ENCODE measurements around the gene TOX3. TPM values are rescaled to one million over a fixed set of nuclear protein-coding genes. Genes with fewer than 3 reads are reported as not detected.

Gene TOX3
- total and polyA plus RNA-seq, 2 of the 13 experiments (the other 11 are each of a cell fraction or from before 2014, with no cell fraction given), result 14.5 to 98.6 TPM

DNA sequence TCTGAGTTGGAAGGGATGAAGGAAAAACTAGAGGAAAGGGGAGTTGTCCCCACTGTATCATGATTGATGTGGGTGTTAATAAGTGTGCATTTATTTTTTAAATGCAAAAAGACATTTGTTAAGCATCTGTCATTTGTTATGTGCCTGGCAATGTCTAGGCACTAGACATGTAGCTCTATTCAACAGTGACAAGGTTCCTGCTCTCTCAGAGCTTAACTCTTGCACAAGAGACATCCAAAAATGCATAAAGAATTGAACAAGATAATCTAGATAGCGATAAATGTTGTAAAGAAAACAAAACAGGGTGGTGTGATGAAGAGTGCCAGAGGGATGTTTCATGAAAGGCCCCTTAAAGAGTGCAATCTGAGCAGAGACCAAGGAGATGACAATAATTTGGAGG is 148.9 kb downstream of the TOX3 start (continued):
- TF ChIP-seq GLI4 (CRISPR knock-in tag; IDR thresholded peaks at IDR 0.05; ENCODE audit: borderline replicate concordance) (0 out of 2 replicates have a peak, but pooled peaks have one; percentile 25), ZNF770 (CRISPR knock-in tag; IDR thresholded peaks at IDR 0.05) (no peak), NFE2L1 (CRISPR knock-in tag; IDR thresholded peaks at IDR 0.05; ENCODE audit: borderline replicate concordance) (no peak), MBNL3 (CRISPR knock-in tag; conservative IDR thresholded peaks at IDR 0.05) (no peak), NFE2 (CRISPR knock-in tag; IDR thresholded peaks at IDR 0.05) (no peak), ZNF18 (CRISPR knock-in tag; IDR thresholded peaks at IDR 0.05; ENCODE audit: insufficient replicate concordance) (no peak), THYN1 (CRISPR knock-in tag; IDR thresholded peaks at IDR 0.05; ENCODE audit: borderline replicate concordance, low read depth) (no peak), ZNF317 (CRISPR knock-in tag; IDR thresholded peaks at IDR 0.05) (no peak), HES4 (CRISPR knock-in tag; IDR thresholded peaks at IDR 0.05; ENCODE audit: borderline replicate concordance) (no peak), HCFC1 (IDR thresholded peaks at IDR 0.05; ENCODE audit: low read depth, low read length) (no peak), ZNF326 (CRISPR knock-in tag; IDR thresholded peaks at IDR 0.05; ENCODE audit: borderline replicate concordance) (no peak), CEBPB (IDR thresholded peaks at IDR 0.05; ENCODE audit: borderline replicate concordance, low read depth, low read length) (peak; percentile 79)
- TF ChIP-seq, protein P1, sequence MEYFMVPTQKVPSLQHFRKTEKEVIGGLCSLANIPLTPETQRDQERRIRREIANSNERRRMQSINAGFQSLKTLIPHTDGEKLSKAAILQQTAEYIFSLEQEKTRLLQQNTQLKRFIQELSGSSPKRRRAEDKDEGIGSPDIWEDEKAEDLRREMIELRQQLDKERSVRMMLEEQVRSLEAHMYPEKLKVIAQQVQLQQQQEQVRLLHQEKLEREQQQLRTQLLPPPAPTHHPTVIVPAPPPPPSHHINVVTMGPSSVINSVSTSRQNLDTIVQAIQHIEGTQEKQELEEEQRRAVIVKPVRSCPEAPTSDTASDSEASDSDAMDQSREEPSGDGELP (IDR thresholded peaks at IDR 0.05; ENCODE audit: borderline replicate concordance, low read depth), result no peak
- TF ChIP-seq, protein P2, sequence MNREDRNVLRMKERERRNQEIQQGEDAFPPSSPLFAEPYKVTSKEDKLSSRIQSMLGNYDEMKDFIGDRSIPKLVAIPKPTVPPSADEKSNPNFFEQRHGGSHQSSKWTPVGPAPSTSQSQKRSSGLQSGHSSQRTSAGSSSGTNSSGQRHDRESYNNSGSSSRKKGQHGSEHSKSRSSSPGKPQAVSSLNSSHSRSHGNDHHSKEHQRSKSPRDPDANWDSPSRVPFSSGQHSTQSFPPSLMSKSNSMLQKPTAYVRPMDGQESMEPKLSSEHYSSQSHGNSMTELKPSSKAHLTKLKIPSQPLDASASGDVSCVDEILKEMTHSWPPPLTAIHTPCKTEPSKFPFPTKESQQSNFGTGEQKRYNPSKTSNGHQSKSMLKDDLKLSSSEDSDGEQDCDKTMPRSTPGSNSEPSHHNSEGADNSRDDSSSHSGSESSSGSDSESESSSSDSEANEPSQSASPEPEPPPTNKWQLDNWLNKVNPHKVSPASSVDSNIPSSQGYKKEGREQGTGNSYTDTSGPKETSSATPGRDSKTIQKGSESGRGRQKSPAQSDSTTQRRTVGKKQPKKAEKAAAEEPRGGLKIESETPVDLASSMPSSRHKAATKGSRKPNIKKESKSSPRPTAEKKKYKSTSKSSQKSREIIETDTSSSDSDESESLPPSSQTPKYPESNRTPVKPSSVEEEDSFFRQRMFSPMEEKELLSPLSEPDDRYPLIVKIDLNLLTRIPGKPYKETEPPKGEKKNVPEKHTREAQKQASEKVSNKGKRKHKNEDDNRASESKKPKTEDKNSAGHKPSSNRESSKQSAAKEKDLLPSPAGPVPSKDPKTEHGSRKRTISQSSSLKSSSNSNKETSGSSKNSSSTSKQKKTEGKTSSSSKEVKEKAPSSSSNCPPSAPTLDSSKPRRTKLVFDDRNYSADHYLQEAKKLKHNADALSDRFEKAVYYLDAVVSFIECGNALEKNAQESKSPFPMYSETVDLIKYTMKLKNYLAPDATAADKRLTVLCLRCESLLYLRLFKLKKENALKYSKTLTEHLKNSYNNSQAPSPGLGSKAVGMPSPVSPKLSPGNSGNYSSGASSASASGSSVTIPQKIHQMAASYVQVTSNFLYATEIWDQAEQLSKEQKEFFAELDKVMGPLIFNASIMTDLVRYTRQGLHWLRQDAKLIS (CRISPR knock-in tag; IDR thresholded peaks at IDR 0.05), result no peak
